Ovary (tissue), 9 donors: Measurements from ENCODE around the gene GPC6. TPM values are rescaled to one million over a fixed set of nuclear protein-coding genes. Genes with fewer than 3 reads are reported as not detected.

ENCODE experiments used
- DNase-seq, 5 donors: peaks; one replicate each; pipeline ENCODE4 v3.0.0-alpha.2; 2019 to 2020
- H3K27ac ChIP-seq, 2 donors: fragments of 200-600 bp; one replicate each; pipeline versions ENCODE4 v1.5.1 to v1.8.0; 2019 to 2022
- H3K27me3 ChIP-seq: fragments of 200-600 bp; one replicate; pipeline ENCODE4 v1.8.0; 2022
- H3K36me3 ChIP-seq: fragments of 200-600 bp; sonication (generic); one replicate; pipeline ENCODE4 v1.5.1; 2019
- H3K4me1 ChIP-seq: one replicate; pipeline ENCODE4 v1.8.1; 2013; ENCODE audit warnings: mild to moderate bottlenecking, moderate library complexity; ENCODE audit not compliant: insufficient read depth
- H3K4me3 ChIP-seq: fragments of 200-600 bp; sonication (generic); one replicate; pipeline ENCODE4 v1.5.1; 2017
- H3K9me3 ChIP-seq, 2 donors: fragments of 200-600 bp in 1 of 2; sonication (generic) in 1 of 2; one replicate each; pipeline versions ENCODE4 v1.5.1 to v1.8.1; 2013 to 2019; ENCODE audit warnings: mild to moderate bottlenecking in 1 of 2, moderate library complexity in 1 of 2
- EP300 ChIP-seq: sonication (generic); formaldehyde crosslinking; IDR thresholded peaks from one replicate; pipeline ENCODE4 v1.6.1; 2017; ENCODE audit warnings: antibody characterized with exemption
- POLR2A ChIP-seq: fragments of 450-650 bp; IDR thresholded peaks from one replicate; pipeline ENCODE4 v1.6.1; 2017; ENCODE audit warnings: antibody characterized with exemption, mild to moderate bottlenecking, moderate library complexity
- WGBS, 3 donors: extraction: QIAGEN DNeasy Blood & Tissue Kit in 1 of 3; methylation state at CpG; one replicate each; pipeline versions ENCODE4 v1.1.5 to v1.1.7; 2013 to 2017; 5-methylcytosine and 5-hydroxymethylcytosine counted together
- intact Hi-C, 4 donors: fragments of 100-400 bp; cut with DNase I; formaldehyde crosslinking; loops; one replicate each; pipeline versions ENCODE4 v1.11.0 to v1.15.1; 2022 to 2023
- polyA plus RNA-seq, 2 donors: library from polyadenylated mRNA; stranded (reverse); fragments of 200-250 nt in 1 of 2; fragments of 350-450 nt in 1 of 2; fragmentation: Illumina TruSeq in 1 of 2; extraction: RNeasy Lipid Tissue Mini Kit (QIAGEN cat#74804) in 1 of 2; gene quantifications; one replicate each; pipeline ENCODE4 v1.2.3, GENCODE V29; 2013 to 2014
- total RNA-seq, 7 donors: library from RNA; depleted of rRNA in 2 of 7; stranded (reverse); fragments of >200 nt in 2 of 7; fragmentation: NEBNext Ultra II Directional in 3 of 7; extraction: Animal tissue kit (Norgen Biotek cat#: 25700) in 3 of 7; gene quantifications; one replicate each; pipeline versions ENCODE4 v1.1.0 to v1.2.4, GENCODE V29; 2016 to 2023
- TF ChIP-seq, protein P1 (sequence below), 3 donors: fragments of 450-650 bp in 2 of 3; fragments of 200-600 bp in 1 of 3; IDR thresholded peaks; one replicate each; pipeline versions ENCODE4 v1.5.1 to v1.8.0; 2016 to 2022; ENCODE audit warnings: antibody characterized with exemption in 3 of 3, mild to moderate bottlenecking in 1 of 3
- donor health status: DM: no; HTN: no; CAD: no; lungs with moderate emphysema.
- donor health status: DM: no; HTN: no; CAD: no.
- donor health status: Bipolar disorder and iron deficiency.
- donor health status: DM: yes; HTN: yes; CAD: no.
- donor health status: DM: no; HTN: no; CAD: no.
- donor health status: DM: yes; HTN: yes; CAD: no.

Gene GPC6
- total and polyA plus RNA-seq, 9 donors, result 4.3 to 22.3 (median 17.9) TPM

GRCh38 chr13:94414141-94414540 is 1187.5 kb downstream of the GPC6 start:
- Histone ChIP-seq H3K4me3 (no peak overlapping the region), H3K36me3 (no peaks in the 10 kb centered on the region), H3K27ac (no peak overlapping the region), H3K4me1 (no peaks in the 10 kb centered on the region), H3K27me3 (no peaks in the 10 kb centered on the region), H3K9me3 (no peaks in the 10 kb centered on the region)
- 94 to 100% (median 98%) methylated on average over 1 of the region's 1 CpG for WGBS, 3 donors
- TF ChIP-seq, protein P1, sequence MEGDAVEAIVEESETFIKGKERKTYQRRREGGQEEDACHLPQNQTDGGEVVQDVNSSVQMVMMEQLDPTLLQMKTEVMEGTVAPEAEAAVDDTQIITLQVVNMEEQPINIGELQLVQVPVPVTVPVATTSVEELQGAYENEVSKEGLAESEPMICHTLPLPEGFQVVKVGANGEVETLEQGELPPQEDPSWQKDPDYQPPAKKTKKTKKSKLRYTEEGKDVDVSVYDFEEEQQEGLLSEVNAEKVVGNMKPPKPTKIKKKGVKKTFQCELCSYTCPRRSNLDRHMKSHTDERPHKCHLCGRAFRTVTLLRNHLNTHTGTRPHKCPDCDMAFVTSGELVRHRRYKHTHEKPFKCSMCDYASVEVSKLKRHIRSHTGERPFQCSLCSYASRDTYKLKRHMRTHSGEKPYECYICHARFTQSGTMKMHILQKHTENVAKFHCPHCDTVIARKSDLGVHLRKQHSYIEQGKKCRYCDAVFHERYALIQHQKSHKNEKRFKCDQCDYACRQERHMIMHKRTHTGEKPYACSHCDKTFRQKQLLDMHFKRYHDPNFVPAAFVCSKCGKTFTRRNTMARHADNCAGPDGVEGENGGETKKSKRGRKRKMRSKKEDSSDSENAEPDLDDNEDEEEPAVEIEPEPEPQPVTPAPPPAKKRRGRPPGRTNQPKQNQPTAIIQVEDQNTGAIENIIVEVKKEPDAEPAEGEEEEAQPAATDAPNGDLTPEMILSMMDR (IDR thresholded peaks at IDR 0.05), result no peak
- no peak for TF ChIP-seq POLR2A
- no peak for TF ChIP-seq EP300
- DNase-seq, result no peak
- intact Hi-C loops, result no loop called here

DNA sequence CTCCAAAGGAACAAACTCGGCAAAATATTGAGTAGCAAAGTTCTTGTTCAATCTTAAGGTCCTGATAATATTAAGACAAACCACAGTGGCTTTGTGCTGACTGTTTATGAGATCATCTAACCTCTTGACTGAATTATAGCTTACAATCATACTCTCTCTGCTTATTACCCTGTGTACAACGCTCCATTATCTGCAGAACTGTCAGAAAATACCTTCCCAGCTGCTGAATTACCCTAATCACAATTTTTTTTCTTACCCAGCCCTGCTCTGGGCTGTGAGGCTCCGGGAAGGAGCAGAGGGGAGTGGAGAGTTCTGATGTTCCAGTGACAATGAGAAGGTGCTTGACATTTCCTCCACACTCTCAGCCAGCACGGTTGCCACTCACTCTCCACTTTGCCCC is 1188.1 kb downstream of the GPC6 start:
- H3K36me3 ChIP-seq, result no peaks in the 10 kb centered on the region
- 9 to 19% (median 11%) methylated on average over 4 of the region's 4 CpGs for WGBS, 3 donors
- intact Hi-C loops, result no loop called here

GRCh38 chr13:94415500-94416237 is 1189.1 kb downstream of the GPC6 start:
- H3K9me3 ChIP-seq, result no peaks in the 10 kb centered on the region
- WGBS, 3 donors, result 82 to 86% (median 82%) methylated on average over 7 of the region's 7 CpGs
- no peak for TF ChIP-seq POLR2A
- no peak for TF ChIP-seq EP300
- TF ChIP-seq, protein P1 (IDR thresholded peaks at IDR 0.05), result no peak

More for the DNA sequence above, 1188.1 kb downstream of the GPC6 start:
- Histone ChIP-seq H3K4me1 (no peaks in the 10 kb centered on the region), H3K9me3 (no peaks in the 10 kb centered on the region), H3K27ac (no peak overlapping the region), H3K27me3 (no peaks in the 10 kb centered on the region), H3K4me3 (no peak overlapping the region)
- no peak for DNase-seq
- TF ChIP-seq EP300, result no peak
- TF ChIP-seq, protein P1 (IDR thresholded peaks at IDR 0.05), result no peak
- no peak for TF ChIP-seq POLR2A

DNA sequence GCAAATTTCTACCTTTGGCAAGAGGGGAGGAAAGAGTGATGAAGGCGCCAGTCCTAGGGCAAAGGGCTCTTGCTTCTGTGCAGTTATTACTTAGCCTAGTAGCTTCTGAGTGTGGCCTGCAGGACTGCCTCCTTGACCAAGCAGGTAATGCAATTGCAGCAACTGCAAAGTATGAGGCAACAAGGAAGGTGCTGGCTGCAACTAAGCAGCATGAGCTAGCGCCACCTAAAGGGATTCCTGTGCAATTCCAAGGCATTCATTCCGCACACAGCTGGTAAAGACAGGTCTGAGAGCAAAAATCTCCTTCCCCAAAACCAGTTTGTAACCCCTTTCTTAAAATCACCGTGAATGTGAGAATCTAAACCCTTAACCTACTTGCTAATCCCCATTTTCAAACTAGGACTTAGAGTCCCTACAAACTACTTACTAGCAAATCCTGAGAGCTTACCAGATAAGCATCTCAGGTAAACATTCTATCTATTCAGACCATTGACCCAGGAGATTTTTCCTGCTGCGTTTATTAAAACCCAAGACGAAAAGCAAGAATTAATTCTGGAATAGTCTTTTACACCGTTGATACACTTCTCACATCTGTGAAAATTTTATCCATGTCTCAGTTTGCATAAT is 1190.0 kb downstream of the GPC6 start:
- Histone ChIP-seq H3K27ac (no peak overlapping the region), H3K4me1 (no peaks in the 10 kb centered on the region), H3K9me3 (no peaks in the 10 kb centered on the region), H3K36me3 (no peaks in the 10 kb centered on the region), H3K4me3 (no peak overlapping the region), H3K27me3 (no peaks in the 10 kb centered on the region)
- DNase-seq, result no peak
- intact Hi-C loops, result no loop called here
- WGBS, 3 donors, result 63 to 70% (median 63%) methylated on average over 7 of the region's 7 CpGs
- TF ChIP-seq POLR2A (no peak), EP300 (no peak)
- TF ChIP-seq, protein P1 (IDR thresholded peaks at IDR 0.05), result no peak

More at GRCh38 chr13:94415500-94416237, 1189.1 kb downstream of the GPC6 start:
- Histone ChIP-seq H3K36me3 (no peaks in the 10 kb centered on the region), H3K27me3 (no peaks in the 10 kb centered on the region), H3K4me3 (no peak overlapping the region), H3K27ac (no peak overlapping the region), H3K4me1 (no peaks in the 10 kb centered on the region)
- intact Hi-C loops, result no loop called here
- DNase-seq, result no peak
